Measurements from ENCODE around the gene KIRREL1. TPM values are rescaled to one million over a fixed set of nuclear protein-coding genes. Genes with fewer than 3 reads are reported as not detected.

KIRREL1 gene
- total and polyA plus RNA-seq, 2 of the 8 experiments (the other 6 are each of a cell fraction or from before 2014, with no cell fraction given) = 14.2 to 39.0 TPM

GRCh38 chr1:157952601-157953000, 40.8 kb upstream of the KIRREL1 start:
- Histone ChIP-seq H2BK120ac (replicated peaks; ENCODE audit: low read depth, low read length) (no peak overlapping the region), H3K56ac (replicated peaks; ENCODE audit: insufficient read length, low read depth, low read length) (no peak overlapping the region), H4K91ac (replicated peaks; ENCODE audit: insufficient read length, low read length) (no peak overlapping the region), H3K9ac (replicated peaks in 1 of 4; ENCODE audit: extremely low read depth in 1 of 4, low read depth in 3 of 4, low read length in 3 of 4) (no peak overlapping the region), H3K23me2 (ENCODE audit: low read depth, low read length) (no peaks in the 10 kb centered on the region), H3K4me2 (ENCODE audit: insufficient read depth in 1 of 2, low read depth in 2 of 2, low read length in 2 of 2) (no peak overlapping the region), H2AK5ac (ENCODE audit: low read depth, low read length) (no peak overlapping the region), H2BK12ac (ENCODE audit: low read depth, low read length) (no peak overlapping the region), H4K20me1 (replicated peaks in 1 of 2; ENCODE audit: control insufficient read depth in 1 of 2, insufficient read depth in 2 of 2, low read length in 2 of 2) (no peaks in the 10 kb centered on the region), H3K23ac (ENCODE audit: insufficient read length) (no peak overlapping the region), H2BK15ac (ENCODE audit: low read length) (no peak overlapping the region), H3K14ac (ENCODE audit: insufficient read length) (no peak overlapping the region), H3K4me1 (replicated peaks in 1 of 4; ENCODE audit: control insufficient read depth in 3 of 4, insufficient read depth in 4 of 4, low read length in 3 of 4) (no peaks in the 10 kb centered on the region), H3K4ac (replicated peaks; ENCODE audit: insufficient read length, low read depth, low read length) (no peak overlapping the region), H2BK5ac (ENCODE audit: low read depth, low read length) (no peak overlapping the region), H4K5ac (ENCODE audit: insufficient read length, low read depth, low read length) (no peak overlapping the region), H3K4me3 (ENCODE audit: extremely low read depth in 1 of 4, insufficient read depth in 2 of 4, low read depth in 3 of 4, low read length in 4 of 4) (no peak overlapping the region), H3K79me2 (ENCODE audit: control insufficient read depth in 1 of 2, insufficient read depth in 2 of 2, low read length in 2 of 2) (no peaks in the 10 kb centered on the region), H3K79me1 (ENCODE audit: low read depth, low read length) (no peaks in the 10 kb centered on the region), H4K8ac (ENCODE audit: extremely low read depth, insufficient read depth, low read length) (no peak overlapping the region), H3K27me3 (replicated peaks in 1 of 4; ENCODE audit: control insufficient read depth in 3 of 4, extremely low read depth in 1 of 4, insufficient read depth in 3 of 4, low read length in 3 of 4) (no peaks in the 10 kb centered on the region), H3K36me3 (ENCODE audit: control insufficient read depth in 2 of 4, insufficient read depth in 4 of 4, low read length in 3 of 4) (no peaks in the 10 kb centered on the region), H2BK20ac (ENCODE audit: low read length) (no peak overlapping the region), H3K9me3 (ENCODE audit: insufficient read depth in 2 of 2, low read depth in 1 of 2, low read length in 1 of 2) (no peaks in the 10 kb centered on the region), H3K27ac (ENCODE audit: low read depth, low read length) (no peak overlapping the region), H3K18ac (ENCODE audit: extremely low read depth, low read length) (no peak overlapping the region), H2AFZ (ENCODE audit: low read length) (no peak overlapping the region)
- DNase-seq (ENCODE audit: low read depth in 1 of 2, low spot score in 2 of 2) (no peak), FAIRE-seq (no peak)
- WGBS, 2 experiments (ENCODE audit: extremely low coverage in 1 of 2, insufficient coverage in 1 of 2, insufficient read length in 1 of 2, insufficient replicate concordance in 2 of 2, low coverage in 1 of 2, low lambda C conversion rate in 2 of 2, missing lambda C conversion rate in 1 of 2) = 83% methylated on average over 3 of the region's 3 CpGs; no CpG with 5 or more reads in 1 of the 2 experiments
- POLR2A ChIA-PET (ENCODE audit: partially characterized antibody) = no interaction called here
- CTCF ChIA-PET (ENCODE audit: partially characterized antibody) = interaction anchor here (2.5 to 9.8 kb wide), 3 partner anchors 8 to 170 kb away, joined by 9 to 110 read pairs (median 81); no protein-coding TSS in a partner anchor
- no peak for TF ChIP-seq USF2 (IDR thresholded peaks at IDR 0.05; ENCODE audit: low read length)
- TF ChIP-seq TEAD4 (IDR thresholded peaks at IDR 0.05; ENCODE audit: low read depth, low read length) = no peak
- no peak for TF ChIP-seq EP300 (IDR thresholded peaks at IDR 0.05; ENCODE audit: borderline replicate concordance in 1 of 2, low read depth in 2 of 2, low read length in 2 of 2)
- TF ChIP-seq GTF2F1 (IDR thresholded peaks at IDR 0.05; ENCODE audit: borderline replicate concordance, low read depth, low read length) = no peak
- no peak for TF ChIP-seq TBP (IDR thresholded peaks at IDR 0.05; ENCODE audit: low read depth, low read length)
- TF ChIP-seq MAFK (IDR thresholded peaks at IDR 0.05; ENCODE audit: low read depth, low read length) = no peak
- TF ChIP-seq, protein P1, sequence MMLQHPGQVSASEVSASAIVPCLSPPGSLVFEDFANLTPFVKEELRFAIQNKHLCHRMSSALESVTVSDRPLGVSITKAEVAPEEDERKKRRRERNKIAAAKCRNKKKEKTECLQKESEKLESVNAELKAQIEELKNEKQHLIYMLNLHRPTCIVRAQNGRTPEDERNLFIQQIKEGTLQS (IDR thresholded peaks at IDR 0.05; ENCODE audit: insufficient read depth, low read depth, low read length) = no peak
- no peak for TF ChIP-seq RNF2 (IDR thresholded peaks at IDR 0.05; ENCODE audit: borderline replicate concordance, low read depth, low read length, missing control alignments, poor library complexity, severe bottlenecking)
- TF ChIP-seq GABPA (IDR thresholded peaks at IDR 0.05; ENCODE audit: borderline replicate concordance, insufficient read depth, low read length) = no peak
- TF ChIP-seq RBBP5 (IDR thresholded peaks at IDR 0.05; ENCODE audit: borderline replicate concordance, low read depth, low read length) = no peak
